Measurements from ENCODE around the gene ALKBH5. TPM values are rescaled to one million over a fixed set of nuclear protein-coding genes. Genes with fewer than 3 reads are reported as not detected.
A peak's percentile ranks its signal among the peaks of the same experiment; 100 is the strongest.

ALKBH5 gene
- total RNA-seq, 2 donors from 2014 or later = 45.4 to 48.8 TPM

DNA sequence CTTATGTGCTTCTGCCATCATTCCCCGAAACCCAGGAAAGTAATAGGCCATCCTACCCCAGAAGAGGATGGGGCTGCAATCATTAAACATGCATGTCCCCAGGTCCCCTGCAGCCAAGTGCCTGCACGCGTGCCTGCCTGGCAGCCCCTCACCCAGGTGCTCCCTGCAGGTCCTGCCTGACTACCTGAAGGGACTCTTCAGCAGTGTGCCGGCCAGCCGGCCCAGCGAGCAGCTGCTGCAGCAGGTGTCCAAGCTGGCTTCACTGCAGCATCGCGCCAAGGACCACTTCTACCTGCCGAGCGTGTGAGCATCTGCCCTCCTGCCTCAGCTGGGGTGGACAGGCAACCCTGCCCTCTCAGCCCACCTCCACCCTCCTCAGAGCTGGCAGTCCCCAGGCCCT, 16.2 kb upstream of the ALKBH5 start:
- Histone ChIP-seq H3K36me3 (replicated peaks in 1 of 2; ENCODE audit: insufficient read depth in 1 of 2, low read depth in 2 of 2) (no peaks in the 10 kb centered on the region), H3K4me1 (peaks cover 4% of the 10 kb centered on the region), H3K27me3 (no peaks in the 10 kb centered on the region), H3K9me3 (no peaks in the 10 kb centered on the region), H3K4me3 (no peak overlapping the region), H3K27ac (no peak overlapping the region)
- DNase-seq = no peak
- intact Hi-C loops (cut with DNase I) = no loop called here
- WGBS, 2 donors = 76 to 85% methylated on average over 5 to 10 of the region's 10 CpGs
- TF ChIP-seq POLR2A (IDR thresholded peaks at IDR 0.05) = no peak
- TF ChIP-seq, protein P1, sequence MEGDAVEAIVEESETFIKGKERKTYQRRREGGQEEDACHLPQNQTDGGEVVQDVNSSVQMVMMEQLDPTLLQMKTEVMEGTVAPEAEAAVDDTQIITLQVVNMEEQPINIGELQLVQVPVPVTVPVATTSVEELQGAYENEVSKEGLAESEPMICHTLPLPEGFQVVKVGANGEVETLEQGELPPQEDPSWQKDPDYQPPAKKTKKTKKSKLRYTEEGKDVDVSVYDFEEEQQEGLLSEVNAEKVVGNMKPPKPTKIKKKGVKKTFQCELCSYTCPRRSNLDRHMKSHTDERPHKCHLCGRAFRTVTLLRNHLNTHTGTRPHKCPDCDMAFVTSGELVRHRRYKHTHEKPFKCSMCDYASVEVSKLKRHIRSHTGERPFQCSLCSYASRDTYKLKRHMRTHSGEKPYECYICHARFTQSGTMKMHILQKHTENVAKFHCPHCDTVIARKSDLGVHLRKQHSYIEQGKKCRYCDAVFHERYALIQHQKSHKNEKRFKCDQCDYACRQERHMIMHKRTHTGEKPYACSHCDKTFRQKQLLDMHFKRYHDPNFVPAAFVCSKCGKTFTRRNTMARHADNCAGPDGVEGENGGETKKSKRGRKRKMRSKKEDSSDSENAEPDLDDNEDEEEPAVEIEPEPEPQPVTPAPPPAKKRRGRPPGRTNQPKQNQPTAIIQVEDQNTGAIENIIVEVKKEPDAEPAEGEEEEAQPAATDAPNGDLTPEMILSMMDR (IDR thresholded peaks at IDR 0.05) = no peak
- ATAC-seq = no peak

DNA sequence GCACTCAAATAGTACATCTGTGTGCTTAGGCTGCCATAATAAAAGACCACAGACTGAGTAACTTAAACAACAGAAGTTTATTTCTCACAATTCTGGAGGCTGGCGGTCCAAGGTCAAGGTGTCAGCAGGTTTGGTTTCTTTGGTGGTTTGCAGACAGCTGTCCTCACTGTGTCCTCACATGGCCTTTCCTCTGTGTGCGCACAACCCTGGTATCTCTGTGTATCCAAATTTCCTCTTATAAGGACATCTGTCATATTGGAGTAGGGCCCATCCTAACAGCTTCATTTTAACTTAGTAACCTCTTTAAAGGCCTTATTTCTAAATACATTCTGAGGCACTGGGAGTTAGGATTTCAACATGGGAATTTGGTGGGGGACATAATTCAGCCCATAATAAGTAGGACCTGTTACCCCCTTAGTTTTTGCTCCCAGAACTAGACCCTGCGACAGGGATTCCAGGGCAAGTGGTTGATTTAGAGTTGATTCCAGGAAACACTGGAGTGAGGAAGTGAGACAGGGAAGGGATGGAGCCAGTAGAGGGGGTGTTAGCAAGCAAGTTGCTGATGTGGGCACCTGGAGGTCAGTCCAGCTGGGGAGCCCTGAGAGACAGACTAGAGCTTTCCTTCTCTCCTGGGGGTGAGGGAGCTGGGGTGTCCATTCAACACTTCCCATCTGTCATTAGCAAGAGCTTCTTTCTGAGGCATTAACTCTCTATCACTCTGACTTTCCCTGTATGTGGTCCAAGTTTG, 10.9 kb upstream of the ALKBH5 start:
- 60 to 73% methylated on average over 3 of the region's 3 CpGs for WGBS, 2 donors

DNA sequence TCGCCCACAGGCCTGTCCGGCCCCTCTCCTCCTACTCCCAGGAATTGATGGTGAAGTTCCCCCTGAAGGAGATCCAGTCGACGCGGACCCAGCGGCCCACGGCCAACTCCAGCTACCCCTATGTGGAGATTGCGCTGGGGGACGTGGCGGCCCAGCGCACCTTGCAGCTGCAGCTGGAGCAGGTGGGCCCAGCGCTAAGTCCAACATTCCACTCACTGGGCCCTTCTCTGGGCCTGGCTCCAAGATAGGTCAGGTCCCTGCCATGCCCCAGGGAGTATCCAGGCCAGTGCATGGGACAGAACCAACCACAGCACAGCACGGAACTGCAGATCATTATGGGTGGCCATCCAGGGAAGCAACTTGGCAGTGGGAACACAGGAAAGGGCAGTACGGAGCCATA, 9.9 kb upstream of the ALKBH5 start:
- ATAC-seq (no peak), DNase-seq (no peak)
- H3K36me3 ChIP-seq (replicated peaks in 1 of 2; ENCODE audit: insufficient read depth in 1 of 2, low read depth in 2 of 2) = no peaks in the 10 kb centered on the region
- no peaks in the 10 kb centered on the region for H3K27me3 ChIP-seq
- H3K4me1 ChIP-seq = peaks cover 5% of the 10 kb centered on the region
- TF ChIP-seq, protein P1 (IDR thresholded peaks at IDR 0.05) = no peak
- no peak for TF ChIP-seq POLR2A (IDR thresholded peaks at IDR 0.05)
- intact Hi-C loops (cut with DNase I) = no loop called here
- no peak overlapping the region for H3K27ac ChIP-seq
- 92% methylated on average over 4 to 14 of the region's 14 CpGs for WGBS, 2 donors
- no peaks in the 10 kb centered on the region for H3K9me3 ChIP-seq
- H3K4me3 ChIP-seq = no peak overlapping the region

More for the DNA sequence above, 10.9 kb upstream of the ALKBH5 start:
- H3K27me3 ChIP-seq = no peaks in the 10 kb centered on the region
- intact Hi-C loops (cut with DNase I) = no loop called here
- H3K4me3 ChIP-seq = no peak overlapping the region
- no peaks in the 10 kb centered on the region for H3K9me3 ChIP-seq
- no peak for TF ChIP-seq POLR2A (IDR thresholded peaks at IDR 0.05)
- TF ChIP-seq, protein P1 (IDR thresholded peaks at IDR 0.05) = no peak
- H3K36me3 ChIP-seq (replicated peaks in 1 of 2; ENCODE audit: insufficient read depth in 1 of 2, low read depth in 2 of 2) = no peaks in the 10 kb centered on the region
- no peak for ATAC-seq
- peak in 1 of 4 donors; percentile 33 for DNase-seq
- peaks cover 5% of the 10 kb centered on the region for H3K4me1 ChIP-seq
- H3K27ac ChIP-seq = no peak overlapping the region

GRCh38 chr17:18176176-18176575, 7.5 kb upstream of the ALKBH5 start:
- ATAC-seq (no peak), DNase-seq (no peak)

More at GRCh38 chr17:18176176-18176575, 7.5 kb upstream of the ALKBH5 start:
- intact Hi-C loops (cut with DNase I) = no loop called here
- Histone ChIP-seq H3K4me3 (no peak overlapping the region), H3K27me3 (no peaks in the 10 kb centered on the region), H3K36me3 (replicated peaks in 1 of 2; ENCODE audit: insufficient read depth in 1 of 2, low read depth in 2 of 2) (no peaks in the 10 kb centered on the region), H3K27ac (no peak overlapping the region), H3K4me1 (peaks cover 5% of the 10 kb centered on the region), H3K9me3 (no peaks in the 10 kb centered on the region)
- 71 to 81% methylated on average over 7 of the region's 7 CpGs for WGBS, 2 donors
- TF ChIP-seq POLR2A (IDR thresholded peaks at IDR 0.05) = no peak
- TF ChIP-seq, protein P1 (IDR thresholded peaks at IDR 0.05) = no peak
